Measurements from ENCODE around the gene ST8SIA4.
"Not testable (repeated sequence)": the region's sequence is repeated elsewhere in the genome, so short reads cannot be mapped to it uniquely, and the experiment has no call there.

Gene ST8SIA4

DNA sequence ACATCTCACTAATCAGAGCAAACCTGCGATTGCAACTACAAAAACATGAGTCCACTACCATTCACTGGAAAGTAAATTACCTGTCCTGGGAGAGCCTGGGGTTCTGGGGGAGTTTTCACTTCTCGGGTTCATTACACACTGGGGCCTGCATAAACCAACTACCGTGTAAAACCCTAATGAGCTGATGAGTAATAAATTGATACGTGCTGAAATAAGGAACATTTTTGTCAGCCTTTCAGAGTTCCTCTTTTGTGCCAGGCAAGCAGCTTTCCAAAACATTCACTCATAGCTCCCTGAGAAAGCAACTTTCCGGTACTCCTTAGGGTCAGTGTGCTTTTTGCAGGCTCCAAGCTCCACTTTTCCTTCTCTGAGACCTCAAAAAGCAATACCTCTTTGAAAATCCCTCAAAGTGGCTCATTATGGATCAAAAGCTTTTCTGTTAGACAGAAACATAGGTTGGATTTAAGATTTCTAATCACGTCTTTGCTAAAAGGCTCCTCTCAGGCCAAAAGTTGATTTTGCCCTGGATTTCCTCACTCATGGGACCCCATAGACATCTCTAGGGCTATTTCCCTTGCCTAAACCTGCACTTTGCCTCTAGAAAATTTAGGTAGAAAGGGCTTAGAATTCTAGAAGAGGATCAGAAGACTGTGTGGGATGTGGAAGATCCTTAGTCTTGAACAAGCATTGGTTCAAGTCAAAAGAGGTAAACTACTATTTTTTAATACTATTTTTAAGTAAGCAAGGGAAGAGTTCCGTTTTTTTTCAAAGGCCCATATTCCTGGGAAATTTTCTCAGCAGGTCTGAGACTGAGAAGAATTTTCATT, 74.8 kb downstream of the ST8SIA4 start:
- no peak for DNase-seq (ENCODE audit: low read depth)

DNA sequence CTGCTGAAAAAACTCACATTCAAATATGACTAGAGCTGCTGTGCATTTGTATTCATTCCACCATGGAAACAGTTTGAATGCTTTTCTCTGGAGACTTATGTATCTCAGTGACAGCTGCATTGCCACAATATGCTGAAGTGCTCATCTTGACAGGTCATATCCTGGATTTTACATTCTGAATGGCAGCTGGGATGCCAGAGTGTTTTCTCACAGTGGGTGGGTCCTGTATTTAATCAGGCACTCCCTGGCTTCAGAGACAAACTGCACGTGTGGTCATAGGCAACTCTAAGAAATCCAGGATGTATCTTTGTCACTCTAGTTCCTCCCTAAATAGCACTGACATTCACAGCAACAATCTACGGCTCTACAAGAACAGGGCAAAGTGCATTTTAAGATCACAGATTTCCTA, 75.6 kb downstream of the ST8SIA4 start:
- DNase-seq (ENCODE audit: low read depth) = no peak

DNA sequence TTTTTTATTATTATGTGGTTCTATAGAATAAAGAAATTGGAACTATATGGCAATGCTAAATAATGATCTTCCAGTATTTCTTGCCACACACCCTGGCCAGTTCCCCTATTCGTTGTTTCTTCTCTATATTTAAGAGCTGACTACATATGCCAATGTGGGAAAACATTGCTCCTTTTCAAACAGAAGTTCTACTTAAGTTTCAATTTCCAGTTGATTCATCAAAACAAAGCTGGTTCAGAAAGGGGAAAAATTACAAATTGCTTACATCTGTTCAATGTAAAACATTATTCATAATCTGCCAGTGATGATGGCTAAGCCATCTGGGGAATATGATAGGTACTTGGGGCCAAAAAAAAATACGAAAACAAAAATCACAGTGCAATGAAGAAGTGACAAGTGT, 76.9 kb downstream of the ST8SIA4 start:
- DNase-seq (ENCODE audit: low read depth) = no peak

DNA sequence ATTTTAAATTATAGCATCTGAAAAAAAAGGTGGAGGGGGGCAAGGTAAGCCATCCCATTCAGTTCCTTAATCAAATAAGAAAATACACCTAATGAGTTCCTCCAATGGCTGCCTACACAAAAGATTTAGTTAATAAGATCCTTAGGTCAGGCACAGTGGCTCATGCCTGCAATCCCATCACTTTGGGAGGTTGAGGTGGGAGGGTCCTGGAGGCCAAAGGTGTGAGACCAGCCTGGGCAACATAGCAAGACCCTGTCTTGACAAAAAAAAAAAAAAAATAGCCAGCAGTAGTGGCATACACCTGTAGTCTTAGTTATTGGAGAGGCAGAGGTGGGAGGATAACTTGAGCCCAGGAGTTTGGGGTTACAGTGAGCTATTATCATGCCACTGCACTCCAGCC, 78.4 kb downstream of the ST8SIA4 start:
- no peak for DNase-seq (ENCODE audit: low read depth)

DNA sequence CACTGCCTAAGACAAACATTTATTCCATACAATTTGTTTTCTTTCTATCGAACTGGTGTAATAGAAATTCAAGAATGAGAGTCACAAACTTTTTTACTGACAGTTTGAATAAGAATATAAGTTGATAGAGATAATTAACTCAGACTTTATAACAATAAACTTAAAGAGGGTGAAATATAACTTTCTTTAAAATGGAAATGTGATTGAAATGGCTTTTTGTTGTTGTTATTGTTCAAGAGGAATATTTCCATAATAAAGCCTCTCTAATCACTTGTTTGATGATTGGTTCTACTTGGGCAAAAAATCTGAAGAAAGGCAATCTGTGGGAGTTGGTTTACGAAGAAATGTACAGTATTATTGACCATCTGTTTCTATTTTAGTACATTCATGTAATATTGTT, 79.3 kb downstream of the ST8SIA4 start:
- DNase-seq (ENCODE audit: low read depth) = no peak

DNA sequence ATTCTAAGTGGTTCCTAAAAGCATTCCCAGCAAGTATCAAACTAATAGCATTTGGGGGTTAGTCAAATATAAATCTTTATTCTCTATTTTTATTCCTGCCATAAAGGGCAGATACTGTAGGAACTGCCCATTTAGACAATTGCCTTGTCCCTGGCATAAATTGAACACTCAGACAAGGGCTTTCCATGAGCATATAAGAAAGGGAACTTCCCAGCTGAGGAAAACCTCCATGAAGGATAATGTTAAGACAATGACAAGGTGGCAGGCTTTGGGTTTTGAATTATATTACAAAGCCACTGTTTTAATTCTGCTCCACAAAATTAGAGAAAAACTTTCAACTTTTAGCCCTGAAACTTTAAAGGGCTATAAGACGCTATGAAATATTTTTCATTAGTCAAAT, 81.3 kb downstream of the ST8SIA4 start:
- no peak for DNase-seq (ENCODE audit: low read depth)

DNA sequence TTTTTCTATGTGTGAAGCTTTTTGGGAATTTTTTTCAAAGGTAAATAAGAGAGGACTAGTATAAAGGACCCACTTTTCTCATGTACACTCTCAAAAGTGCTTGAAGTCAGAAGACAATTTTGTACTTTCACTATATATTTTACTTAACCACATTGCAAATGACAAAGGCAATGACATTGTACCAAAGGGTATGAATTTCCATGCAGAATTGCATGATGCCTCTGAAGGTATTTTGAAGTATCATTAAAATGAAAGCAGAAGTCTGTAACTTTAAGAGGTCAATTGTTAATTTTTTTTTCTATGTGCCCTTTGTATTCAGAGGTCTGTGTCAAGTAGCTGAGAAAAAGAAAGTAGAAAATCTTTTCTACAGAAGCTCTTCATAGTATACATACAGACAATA, 84.7 kb downstream of the ST8SIA4 start:
- DNase-seq (ENCODE audit: low read depth) = no peak

DNA sequence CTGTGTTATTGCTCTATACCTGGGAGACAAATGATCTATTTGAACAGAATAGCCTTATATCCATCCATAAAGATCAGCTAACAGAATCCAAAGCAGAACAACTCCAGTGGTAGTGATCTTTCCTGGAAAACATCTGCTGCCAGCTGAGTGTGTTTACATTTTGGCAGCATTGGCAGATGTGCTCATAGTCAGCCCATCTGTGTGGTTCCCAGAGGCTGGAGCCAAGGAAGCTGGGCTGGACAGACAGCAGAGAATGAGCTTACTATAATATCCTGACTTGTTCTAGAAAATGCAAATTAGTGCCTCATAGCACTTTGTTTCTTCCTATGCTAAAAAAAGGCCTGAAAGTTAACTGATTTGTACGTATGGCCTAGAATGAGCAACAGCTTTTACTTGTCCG, 99.7 kb downstream of the ST8SIA4 start:
- no peak for DNase-seq (ENCODE audit: low read depth)

DNA sequence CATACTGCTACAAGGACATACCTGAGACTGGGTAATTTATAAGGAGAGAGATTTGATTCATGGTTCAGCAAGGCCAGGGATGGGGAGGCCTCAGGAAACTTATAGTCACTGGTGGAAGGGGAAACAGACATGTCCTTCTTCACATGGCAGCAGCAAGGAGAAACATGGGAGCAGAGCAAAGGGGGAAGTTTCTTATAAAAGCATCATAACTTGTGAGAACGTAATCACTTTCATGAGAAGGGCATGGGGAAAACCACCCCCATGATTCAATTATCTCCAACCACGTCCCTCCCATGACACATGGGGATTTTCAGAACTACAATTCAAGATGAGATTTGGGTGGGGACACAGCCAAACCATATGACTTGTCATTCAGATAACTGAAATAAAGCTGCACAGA, 100.9 kb downstream of the ST8SIA4 start:
- DNase-seq (ENCODE audit: low read depth) = no peak

DNA sequence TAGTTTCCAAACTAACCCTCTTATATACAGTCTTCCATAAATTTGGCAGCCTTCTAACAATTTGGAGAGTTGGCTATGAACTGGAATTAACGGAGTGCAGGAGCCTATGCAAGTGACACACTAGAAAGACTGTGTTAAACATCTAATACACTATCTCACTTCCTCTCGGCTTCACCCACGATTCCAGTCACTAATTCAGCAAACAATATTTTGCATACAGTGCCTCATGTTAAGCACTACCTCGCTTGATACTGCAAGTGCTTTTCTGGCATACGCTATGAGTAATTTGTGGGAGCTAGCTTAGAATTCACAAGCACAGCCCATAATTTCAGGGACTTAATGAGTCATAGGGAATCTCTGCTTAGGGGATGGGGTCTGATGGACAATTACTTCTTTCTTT, 102.5 kb downstream of the ST8SIA4 start:
- no peak for DNase-seq (ENCODE audit: low read depth)

DNA sequence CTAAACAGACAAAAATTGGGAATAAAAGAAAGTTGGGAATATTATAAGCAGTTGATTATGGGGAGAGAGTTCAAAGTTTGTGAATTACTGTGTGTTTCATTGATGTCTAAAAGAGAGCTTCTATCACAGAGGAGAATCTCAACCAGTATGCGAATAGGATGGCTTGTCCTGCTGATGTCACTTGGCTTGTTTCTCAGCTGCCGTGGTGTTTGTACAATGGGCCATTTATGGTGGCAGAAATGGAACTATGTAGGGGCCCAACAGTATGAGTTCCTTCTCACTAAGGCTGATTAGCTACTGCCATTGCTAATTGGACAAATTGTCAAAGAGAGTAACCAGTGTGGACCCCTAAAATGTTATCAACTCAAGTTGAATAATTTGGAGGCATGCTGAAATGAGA, 103.9 kb downstream of the ST8SIA4 start:
- DNase-seq (ENCODE audit: low read depth) = no peak

DNA sequence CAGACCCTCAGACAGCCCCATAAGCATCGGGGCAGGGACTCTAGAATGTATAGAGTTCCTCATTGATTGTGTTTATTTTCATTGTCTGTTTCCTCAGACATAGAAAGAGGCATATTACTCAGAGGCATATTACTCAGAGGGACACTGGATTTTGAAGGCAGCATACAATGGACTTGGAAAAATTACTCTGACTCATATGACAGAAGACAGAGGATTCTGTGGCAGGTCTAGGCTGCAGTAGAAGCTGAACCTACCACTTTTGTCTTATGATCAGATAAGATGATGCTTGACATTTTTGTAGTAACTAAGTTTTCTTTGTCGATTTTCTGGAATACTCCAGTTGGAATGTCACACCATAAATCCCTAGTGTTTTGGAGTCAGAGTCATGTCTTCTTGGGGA, 105.2 kb downstream of the ST8SIA4 start:
- no peak for DNase-seq (ENCODE audit: low read depth)

DNA sequence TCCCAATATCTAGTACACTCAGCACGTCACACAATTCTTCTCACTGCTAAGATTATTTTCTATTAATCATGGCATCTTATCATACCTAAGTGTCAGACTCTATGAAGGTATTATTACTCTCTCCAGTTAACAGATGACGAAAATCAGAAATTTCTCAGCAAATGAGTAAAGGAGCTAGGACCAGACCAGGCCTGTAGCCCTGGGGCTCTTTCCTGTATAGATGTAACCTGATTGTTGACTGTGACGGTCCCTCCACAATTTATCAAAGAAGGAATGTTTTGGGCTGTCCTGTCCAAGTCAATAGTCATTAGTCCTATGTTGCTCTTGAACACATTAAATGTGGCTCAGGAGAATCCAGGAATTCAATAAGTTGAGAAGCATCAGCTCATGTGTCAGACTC, 106.2 kb downstream of the ST8SIA4 start:
- no peak for DNase-seq (ENCODE audit: low read depth)

DNA sequence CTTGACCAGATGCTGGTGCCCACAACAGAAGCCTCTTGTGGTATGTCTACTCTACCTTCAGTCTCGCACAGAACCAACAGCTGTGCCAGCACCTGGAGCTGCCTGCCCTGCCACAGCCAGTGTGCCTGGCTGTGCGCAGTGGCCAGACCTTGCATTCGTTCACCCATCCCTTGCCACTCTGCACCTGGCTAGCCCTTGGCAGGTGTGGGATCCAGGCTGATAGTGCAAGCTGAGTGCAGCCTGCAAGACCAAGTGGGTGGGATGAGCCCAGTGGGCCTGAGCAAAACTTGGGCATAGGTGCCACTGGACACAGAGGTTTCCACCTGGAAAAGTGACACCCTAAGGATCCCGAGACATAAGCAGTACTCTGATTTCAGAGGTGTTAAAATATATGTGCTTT, 108.2 kb downstream of the ST8SIA4 start:
- DNase-seq (ENCODE audit: low read depth) = no peak

DNA sequence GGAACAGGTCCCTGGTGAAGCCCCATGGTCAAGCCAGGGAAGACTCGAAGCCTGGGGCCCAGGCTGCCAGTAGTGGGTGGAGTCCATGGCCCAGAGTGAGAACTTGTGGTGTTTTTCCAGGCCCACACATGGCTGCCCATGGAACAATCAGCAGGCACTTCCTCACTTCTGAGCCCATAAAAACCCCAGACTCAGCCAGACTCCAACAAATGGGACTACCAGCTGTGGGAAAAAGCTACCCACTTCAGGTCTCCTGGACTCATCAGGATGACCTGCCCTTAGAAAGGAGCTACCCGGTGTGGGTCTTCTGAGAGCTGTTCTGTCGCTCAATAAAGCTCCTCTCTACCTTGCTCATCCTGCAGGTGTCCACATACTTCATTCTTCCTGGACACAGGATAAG, 108.9 kb downstream of the ST8SIA4 start:
- no peak for DNase-seq (ENCODE audit: low read depth)

DNA sequence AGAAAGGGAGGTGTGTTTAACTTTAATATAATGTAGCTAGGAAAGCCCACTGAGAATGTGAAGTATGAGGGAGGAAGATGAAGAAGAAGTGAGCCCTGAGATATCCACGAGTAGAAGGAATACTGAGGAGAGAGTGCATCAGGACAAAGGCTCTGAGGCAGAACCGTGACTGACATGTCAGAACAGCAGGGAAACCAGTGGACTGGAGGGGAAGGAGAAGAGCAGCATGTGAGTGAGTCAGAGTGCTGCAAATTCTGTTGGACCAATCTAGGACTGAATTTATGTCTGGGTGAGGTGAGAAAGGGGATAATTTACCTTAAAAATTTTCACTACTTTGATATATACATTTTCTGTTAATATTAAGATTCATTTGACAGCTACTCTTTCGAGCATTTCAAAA, 110.3 kb downstream of the ST8SIA4 start:
- DNase-seq (ENCODE audit: low read depth) = no peak

DNA sequence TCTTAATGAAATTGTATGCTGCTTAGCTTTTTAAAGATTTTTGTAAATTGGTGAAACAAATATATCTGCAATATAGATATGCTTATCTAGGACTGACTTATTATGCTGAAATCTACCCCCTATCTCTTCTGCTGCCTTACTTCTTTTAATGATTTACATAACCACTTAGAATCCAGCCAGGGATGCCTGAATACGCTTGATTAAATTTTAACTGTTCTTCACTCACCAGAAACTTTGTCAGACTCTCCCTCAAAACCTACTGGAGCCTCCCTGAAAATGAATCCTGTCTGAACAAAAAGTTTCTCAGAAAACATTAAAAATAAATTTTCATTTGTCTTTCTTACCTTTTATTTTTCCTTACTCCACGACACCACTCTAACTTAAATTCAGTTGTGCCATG, 111.7 kb downstream of the ST8SIA4 start:
- no peak for DNase-seq (ENCODE audit: low read depth)

DNA sequence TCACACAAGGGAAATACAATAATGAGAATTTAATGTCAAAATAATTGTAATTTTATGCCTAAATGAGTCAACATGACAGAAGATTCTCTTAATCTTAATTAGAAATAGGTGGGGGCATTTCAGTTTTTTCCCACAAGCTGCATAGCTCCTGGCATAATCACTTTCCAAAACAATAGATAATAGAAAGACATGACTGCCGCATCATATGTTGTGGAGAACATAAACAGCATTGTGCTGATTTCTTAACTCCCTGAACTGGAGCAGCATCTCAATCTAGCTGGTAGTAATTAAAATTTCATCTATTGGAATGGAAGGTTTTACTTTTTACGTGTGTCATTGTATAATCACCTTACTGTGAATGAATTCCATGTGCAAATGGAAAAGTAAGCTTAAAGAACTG, 112.1 kb downstream of the ST8SIA4 start:
- no peak for DNase-seq (ENCODE audit: low read depth)

DNA sequence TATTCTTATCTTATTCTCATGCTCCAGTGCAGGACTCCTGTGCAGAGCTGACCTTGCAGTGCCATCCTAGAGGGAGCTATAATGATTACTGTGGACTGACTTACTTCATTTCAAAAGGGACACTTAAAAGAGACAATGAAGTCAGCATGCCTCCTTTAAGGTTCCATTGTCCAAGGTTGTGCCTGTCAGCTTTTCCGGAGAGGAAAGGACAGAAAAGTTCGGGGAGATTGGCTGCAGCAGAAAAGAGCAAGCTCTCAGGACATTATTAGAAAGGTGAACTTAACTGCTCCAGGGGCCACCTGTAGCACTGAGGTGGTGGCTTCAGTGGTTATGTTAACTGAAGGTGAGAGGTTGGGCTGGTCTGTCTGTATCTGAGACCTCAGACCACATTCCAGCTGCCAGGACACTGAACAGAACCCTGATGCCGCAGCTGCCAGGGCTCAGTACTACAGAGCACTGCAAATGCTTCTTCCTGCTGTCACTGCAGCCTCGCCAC, 112.9 kb downstream of the ST8SIA4 start:
- no peak for DNase-seq (ENCODE audit: low read depth)

DNA sequence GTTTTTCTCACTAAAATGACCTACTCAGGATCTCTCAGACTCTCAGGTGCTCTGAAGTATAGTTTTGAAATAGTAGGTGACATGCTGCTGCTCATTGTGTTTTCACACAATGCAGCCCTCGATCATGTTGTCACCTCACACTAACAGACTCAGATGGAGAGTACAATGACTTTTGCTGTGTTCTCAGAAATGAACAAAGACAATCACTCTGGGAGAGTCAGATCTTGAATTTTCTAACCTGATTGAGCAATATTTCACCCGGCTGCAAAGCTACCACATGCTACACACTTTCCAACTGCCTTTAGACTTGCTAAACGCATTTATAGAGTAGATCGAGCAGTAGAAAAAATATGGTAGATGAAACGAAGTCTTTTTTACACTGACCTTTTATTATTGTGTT, 113.4 kb downstream of the ST8SIA4 start:
- no peak for DNase-seq (ENCODE audit: low read depth)

DNA sequence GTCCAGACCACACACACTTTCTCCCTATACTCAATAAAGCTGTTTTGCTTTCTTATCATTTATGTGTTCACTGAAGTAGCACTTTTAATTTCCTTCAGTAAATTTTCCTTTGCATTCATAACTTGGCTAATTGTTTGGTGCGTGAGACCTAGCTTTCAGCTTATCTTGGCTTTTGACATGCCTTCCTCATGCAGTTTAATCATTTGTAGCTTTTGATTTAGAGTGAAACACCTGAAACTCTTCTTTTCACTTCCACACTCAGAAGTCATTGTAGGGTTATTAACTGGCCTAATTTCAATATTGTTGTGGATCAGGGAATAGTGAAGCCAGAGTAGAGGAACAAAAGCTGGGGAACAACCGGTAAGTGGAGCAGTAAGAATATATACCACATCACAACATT, 114.7 kb downstream of the ST8SIA4 start:
- no peak for DNase-seq (ENCODE audit: low read depth)

DNA sequence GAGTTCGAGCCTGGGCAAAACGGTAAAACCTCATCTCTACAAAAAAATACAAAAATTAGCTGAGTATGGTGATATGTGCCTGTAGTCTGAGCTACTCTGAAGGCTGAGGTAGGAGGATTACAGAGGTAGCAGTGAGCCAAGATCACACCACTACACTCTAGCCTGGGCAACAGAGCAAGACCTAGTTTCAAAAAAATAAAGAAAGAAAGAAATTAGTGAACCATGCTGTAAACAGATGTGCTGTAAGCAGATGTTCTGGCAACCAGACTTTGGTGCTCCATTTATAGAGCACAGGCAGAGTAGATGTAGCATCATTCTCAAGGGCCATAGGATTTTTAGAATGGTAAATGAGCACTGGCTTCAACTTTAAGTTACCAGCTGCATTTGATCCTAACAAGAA, 115.4 kb downstream of the ST8SIA4 start:
- no peak for DNase-seq (ENCODE audit: low read depth)

DNA sequence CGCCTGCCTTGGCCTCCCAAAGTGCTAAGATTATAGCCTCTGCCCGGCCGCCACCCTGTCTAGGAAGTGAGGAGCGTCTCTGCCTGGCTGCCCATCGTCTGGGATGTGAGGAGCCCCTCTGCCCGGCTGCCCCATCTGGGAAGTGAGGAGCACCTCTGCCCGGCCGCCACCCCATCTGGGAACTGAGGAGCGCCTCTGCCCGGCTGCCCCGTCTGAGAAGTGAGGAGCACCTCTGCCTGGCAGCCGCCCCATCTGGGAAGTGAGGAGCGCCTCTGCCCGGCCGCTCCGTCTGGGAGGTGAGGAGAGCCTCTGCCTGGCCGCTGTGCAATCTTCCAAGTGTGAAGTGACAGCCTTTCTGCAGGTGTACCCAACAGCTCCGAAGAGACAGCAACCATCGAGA, 117.5 kb downstream of the ST8SIA4 start:
- not testable (repeated sequence) for DNase-seq (ENCODE audit: low read depth)

DNA sequence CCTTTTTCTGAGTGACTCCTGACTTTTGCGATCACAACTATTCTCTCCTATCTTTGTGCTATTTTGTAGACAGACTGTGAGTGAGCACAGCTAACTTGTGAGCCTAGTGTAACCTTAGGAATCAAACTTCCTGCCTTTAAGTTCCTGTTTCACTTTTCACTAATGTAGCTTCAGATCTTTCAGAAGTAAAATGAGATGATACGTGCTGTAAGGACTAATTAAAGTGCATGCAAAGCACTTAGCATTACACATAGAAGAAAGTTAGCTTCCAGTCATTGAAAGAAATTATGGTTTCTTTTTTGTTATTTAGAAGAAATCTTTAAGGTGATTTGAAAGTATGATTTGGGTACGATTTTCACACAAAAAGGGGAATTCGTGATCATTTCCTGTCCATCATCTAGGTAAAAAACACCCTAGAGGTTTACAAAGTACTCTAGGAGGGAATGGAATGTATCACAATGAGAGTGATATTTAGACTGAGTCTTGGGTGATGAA, 122.7 kb downstream of the ST8SIA4 start:
- DNase-seq (ENCODE audit: low read depth) = no peak
